ENCODE data around the gene ZFYVE27.

ZFYVE27 gene

DNA sequence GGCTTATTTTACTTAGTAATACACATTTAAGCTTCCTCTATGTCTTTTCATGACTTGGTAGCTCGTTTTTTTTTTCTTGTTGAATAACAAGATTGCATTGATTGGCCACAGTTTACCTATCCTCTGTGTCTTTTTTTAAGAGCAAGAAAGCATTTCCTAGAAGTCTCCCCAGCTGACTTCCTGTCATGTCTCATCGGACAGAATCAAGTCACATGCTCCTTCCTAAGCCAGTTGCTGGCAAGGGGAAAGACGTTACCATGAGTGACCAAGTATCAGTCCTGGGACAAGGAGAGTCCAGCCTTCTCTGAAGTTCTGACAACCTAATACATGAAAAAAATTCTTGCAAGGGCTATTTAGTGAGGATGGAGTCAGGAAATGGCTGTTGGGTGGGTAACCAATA, 59.7 kb downstream of the ZFYVE27 start:
- Histone ChIP-seq H3K27me3 (no peaks in the 10 kb centered on the region), H3K4me1 (no peaks in the 10 kb centered on the region), H3K9me3 (no peaks in the 10 kb centered on the region), H3K4me3 (ENCODE audit: low read depth, low read length) (no peak overlapping the region), H3K36me3 (no peaks in the 10 kb centered on the region)
- no peak for DNase-seq
- TF ChIP-seq, protein P1, sequence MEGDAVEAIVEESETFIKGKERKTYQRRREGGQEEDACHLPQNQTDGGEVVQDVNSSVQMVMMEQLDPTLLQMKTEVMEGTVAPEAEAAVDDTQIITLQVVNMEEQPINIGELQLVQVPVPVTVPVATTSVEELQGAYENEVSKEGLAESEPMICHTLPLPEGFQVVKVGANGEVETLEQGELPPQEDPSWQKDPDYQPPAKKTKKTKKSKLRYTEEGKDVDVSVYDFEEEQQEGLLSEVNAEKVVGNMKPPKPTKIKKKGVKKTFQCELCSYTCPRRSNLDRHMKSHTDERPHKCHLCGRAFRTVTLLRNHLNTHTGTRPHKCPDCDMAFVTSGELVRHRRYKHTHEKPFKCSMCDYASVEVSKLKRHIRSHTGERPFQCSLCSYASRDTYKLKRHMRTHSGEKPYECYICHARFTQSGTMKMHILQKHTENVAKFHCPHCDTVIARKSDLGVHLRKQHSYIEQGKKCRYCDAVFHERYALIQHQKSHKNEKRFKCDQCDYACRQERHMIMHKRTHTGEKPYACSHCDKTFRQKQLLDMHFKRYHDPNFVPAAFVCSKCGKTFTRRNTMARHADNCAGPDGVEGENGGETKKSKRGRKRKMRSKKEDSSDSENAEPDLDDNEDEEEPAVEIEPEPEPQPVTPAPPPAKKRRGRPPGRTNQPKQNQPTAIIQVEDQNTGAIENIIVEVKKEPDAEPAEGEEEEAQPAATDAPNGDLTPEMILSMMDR (IDR thresholded peaks at IDR 0.05; ENCODE audit: low read depth, low read length) = no peak

GRCh38 chr10:97798958-97799610, 62.2 kb downstream of the ZFYVE27 start:
- H3K4me1 ChIP-seq = no peaks in the 10 kb centered on the region
- no peak overlapping the region for H3K4me3 ChIP-seq (ENCODE audit: low read depth, low read length)
- H3K36me3 ChIP-seq = no peaks in the 10 kb centered on the region
- H3K27me3 ChIP-seq = no peaks in the 10 kb centered on the region
- DNase-seq = no peak
- H3K9me3 ChIP-seq = no peaks in the 10 kb centered on the region
- TF ChIP-seq, protein P1 (IDR thresholded peaks at IDR 0.05; ENCODE audit: low read depth, low read length) = no peak

- Histone ChIP-seq H3K9me3 (no peaks in the 10 kb centered on the region), H3K4me3 (ENCODE audit: low read depth, low read length) (no peak overlapping the region), H3K36me3 (no peaks in the 10 kb centered on the region), H3K27me3 (no peaks in the 10 kb centered on the region), H3K4me1 (no peaks in the 10 kb centered on the region)
- DNase-seq = no peak
- TF ChIP-seq, protein P1 (IDR thresholded peaks at IDR 0.05; ENCODE audit: low read depth, low read length) = no peak
Observed at GRCh38 chr10:97800474-97800873, 63.5 kb downstream of the ZFYVE27 start.

DNA sequence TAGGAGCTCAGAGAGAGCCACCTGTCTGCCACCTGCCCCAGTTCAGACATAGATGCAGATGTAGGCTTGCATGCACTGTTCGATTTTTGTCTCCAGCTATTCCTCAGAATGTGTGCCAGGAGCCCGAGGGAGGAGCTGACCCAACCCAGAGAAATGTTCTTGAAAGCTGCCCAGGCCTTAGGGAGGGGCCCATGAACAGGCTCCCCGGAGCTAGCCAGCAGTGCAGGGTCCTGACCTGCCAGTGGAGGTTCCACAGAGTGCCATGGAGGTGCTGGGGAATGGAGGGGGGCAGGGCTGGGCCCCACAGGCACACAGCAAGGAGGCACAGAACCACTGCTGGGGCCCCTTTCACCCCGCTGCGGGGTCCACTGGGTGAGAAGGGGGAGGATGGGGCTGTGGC, 64.5 kb downstream of the ZFYVE27 start:
- no peaks in the 10 kb centered on the region for H3K36me3 ChIP-seq
- no peak for DNase-seq
- H3K9me3 ChIP-seq = no peaks in the 10 kb centered on the region
- TF ChIP-seq, protein P1 (IDR thresholded peaks at IDR 0.05; ENCODE audit: low read depth, low read length) = no peak
- no peak overlapping the region for H3K4me3 ChIP-seq (ENCODE audit: low read depth, low read length)
- H3K4me1 ChIP-seq = no peaks in the 10 kb centered on the region
- H3K27me3 ChIP-seq = no peaks in the 10 kb centered on the region

- TF ChIP-seq, protein P1 (IDR thresholded peaks at IDR 0.05; ENCODE audit: low read depth, low read length) = no peak
- H3K9me3 ChIP-seq = no peaks in the 10 kb centered on the region
- no peak overlapping the region for H3K4me3 ChIP-seq (ENCODE audit: low read depth, low read length)
- no peaks in the 10 kb centered on the region for H3K27me3 ChIP-seq
- no peaks in the 10 kb centered on the region for H3K36me3 ChIP-seq
- no peak for DNase-seq
- H3K4me1 ChIP-seq = no peaks in the 10 kb centered on the region
Observed at GRCh38 chr10:97805096-97805884, 68.4 kb downstream of the ZFYVE27 start.

DNA sequence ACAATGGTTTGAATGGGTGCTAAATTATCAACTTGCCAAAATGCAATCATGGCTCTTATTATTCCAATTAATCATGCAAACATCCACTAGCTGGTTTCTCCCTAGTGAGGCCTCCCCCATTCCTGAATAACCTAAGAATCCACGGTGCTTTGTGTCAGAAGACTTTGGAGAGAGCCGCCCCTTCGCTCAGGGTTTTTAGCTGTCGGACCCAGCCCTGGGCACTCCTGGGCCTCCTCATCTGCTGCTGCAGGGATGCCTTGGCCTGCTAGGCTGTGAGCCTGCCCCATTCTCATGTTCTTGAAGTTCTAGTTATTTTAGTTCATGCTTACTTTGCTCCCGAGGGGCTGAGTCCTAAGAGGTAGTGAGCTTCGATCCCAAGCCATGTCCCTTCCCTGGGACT, 69.0 kb downstream of the ZFYVE27 start:
- Histone ChIP-seq H3K4me1 (no peaks in the 10 kb centered on the region), H3K4me3 (ENCODE audit: low read depth, low read length) (no peak overlapping the region), H3K9me3 (no peaks in the 10 kb centered on the region), H3K27me3 (no peaks in the 10 kb centered on the region), H3K36me3 (no peaks in the 10 kb centered on the region)
- TF ChIP-seq, protein P1 (IDR thresholded peaks at IDR 0.05; ENCODE audit: low read depth, low read length) = no peak
- no peak for DNase-seq

All from BE2C (cell line).